ENCODE results near the gene NDOR1. TPM values are rescaled to one million over a fixed set of nuclear protein-coding genes. Genes with fewer than 3 reads are reported as not detected.
A peak's percentile ranks its signal among the peaks of the same experiment; 100 is the strongest.

The NDOR1 gene
- polyA plus RNA-seq (2011; rRNA removed) = 5.6 and 6.4 TPM in 2 replicates
- 16.4 and 23.9 TPM in 2 replicates for polyA plus RNA-seq (2012; cell fraction: cytosol; rRNA removed)
- polyA plus RNA-seq (2012; cell fraction: nucleus; rRNA removed) = 99.7 and 138 TPM in 2 replicates
- 17.9 to 19.5 TPM (median 17.9 TPM) in 3 replicates for polyA plus RNA-seq (2017; fragmentation: RNase III; extraction: RNeasy Plus Mini Kit Qiagen cat#74134 plus additional on column Dnase treatment)
- polyA minus RNA-seq (2011; rRNA and poly(A)+ RNA removed) = 3.3 and 4.8 TPM in 2 replicates

DNA sequence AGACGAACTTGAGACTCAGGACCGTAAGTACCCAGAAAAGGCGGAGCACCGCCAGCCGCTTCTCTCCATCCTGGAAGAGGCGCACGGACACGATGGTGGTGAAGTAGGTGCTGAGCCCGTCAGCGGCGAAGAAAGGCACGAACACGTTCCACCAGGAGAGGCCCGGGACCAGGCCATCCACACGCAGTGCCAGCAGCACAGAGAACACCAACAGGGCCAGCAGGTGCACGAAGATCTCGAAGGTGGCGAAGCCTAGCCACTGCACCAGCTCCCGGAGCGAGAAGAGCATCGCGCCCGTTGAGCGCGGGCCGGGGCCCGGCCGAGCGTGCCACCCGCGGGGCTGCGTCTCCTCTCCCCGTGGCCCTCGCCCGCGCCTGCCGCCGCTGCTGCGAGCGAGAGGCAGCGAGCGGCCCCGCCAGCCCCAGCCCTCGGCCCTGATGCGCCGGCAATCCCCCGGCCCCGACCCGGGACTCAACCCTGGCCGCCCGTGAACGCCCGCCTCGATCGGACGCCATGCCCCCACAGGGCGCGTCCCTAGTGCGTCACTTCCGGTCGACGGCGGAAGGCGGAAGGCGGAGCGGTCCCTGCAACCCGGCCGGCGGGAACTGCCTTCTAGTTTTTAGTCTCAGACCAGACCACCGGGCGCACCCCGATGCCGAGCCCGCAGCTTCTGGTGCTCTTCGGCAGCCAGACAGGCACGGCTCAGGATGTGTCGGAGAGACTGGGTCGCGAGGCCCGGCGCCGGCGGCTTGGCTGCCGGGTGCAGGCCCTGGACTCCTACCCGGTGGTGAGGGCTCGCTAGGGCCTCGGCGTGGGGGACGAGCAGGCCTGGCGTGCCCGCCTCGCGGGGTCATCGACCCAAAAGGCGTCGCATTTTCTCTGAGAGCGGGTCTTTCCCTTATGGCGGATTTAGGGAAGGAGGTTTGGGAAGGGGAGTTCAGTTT lies at the start of gene NDOR1, which contains the start of gene TMEM203:
Gene NDOR1 (plus strand): TSS at position 575 of the 944 bp plus-strand sequence. CDS start 78 bp downstream, at position 653.
Gene TMEM203 (minus strand): TSS at position 523 of the 944 bp plus-strand sequence. CDS start 234 bp downstream, at position 289.
- DNase-seq (ENCODE audit: low read depth in 1 of 2, low spot score in 1 of 2) = peak; percentile 84 to 91
- 4% methylated on average over 27 of the region's 98 CpGs for WGBS (ENCODE audit: missing lambda C conversion rate)
- Histone ChIP-seq H3K4me2 (peak within 1 kb of the TSS; percentile 86), H3K4me1 (peaks cover 28% of the 10 kb centered on the region), H3K9me3 (no peaks in the 10 kb centered on the region), H3K4me3 (peak within 1 kb of the TSS; percentile 93), H3K27ac (peak within 1 kb of the TSS; percentile 93 to 97)
- peak; percentile 69 to 70 for ATAC-seq
- ChIA-PET CTCF (interaction anchor here (0.8 to 4.0 kb wide), 7 partner anchors 10 to 32 kb away, joined by 3 to 24 read pairs (median 4); partner anchors contain the start of genes RNF208, RNF224 and SSNA1), POLR2A (interaction anchor here (1.0 to 1.5 kb wide), 5 partner anchors 16 to 42 kb away, joined by 3 to 5 read pairs (median 4); partner anchors contain the start of gene TUBB4B)
- no peak for FAIRE-seq
- TF ChIP-seq TFCP2L1 (CRISPR knock-in tag; IDR thresholded peaks at IDR 0.05) = no peak
- TF ChIP-seq MAFK (IDR thresholded peaks at IDR 0.05; ENCODE audit: partially characterized antibody) = no peak
- peak; percentile 77 to 93 for TF ChIP-seq JUN (IDR thresholded peaks at IDR 0.05)
- TF ChIP-seq KDM5A (IDR thresholded peaks at IDR 0.05) = peak; percentile 95
- no peak for TF ChIP-seq RNF2 (IDR thresholded peaks at IDR 0.05; ENCODE audit: borderline replicate concordance, low read depth)
- 0 out of 2 replicates have a peak, but pooled peaks have one; percentile 9 for TF ChIP-seq ESRRA (IDR thresholded peaks at IDR 0.05; ENCODE audit: borderline replicate concordance, low read length)
- TF ChIP-seq HMGXB4 (CRISPR knock-in tag; IDR thresholded peaks at IDR 0.05; ENCODE audit: borderline replicate concordance) = no peak
- peak; percentile 74 for TF ChIP-seq POLR2A (IDR thresholded peaks at IDR 0.05; ENCODE audit: low read length)
- peak; percentile 83; the same call in 1 of the 3 replicates for TF ChIP-seq BCL3 (IDR thresholded peaks at IDR 0.05)
- peak; percentile 57; the same call in 1 of the 2 replicates for TF ChIP-seq PHF8 (IDR thresholded peaks at IDR 0.05; ENCODE audit: borderline replicate concordance, low read depth)
- peak; percentile 86 for TF ChIP-seq MAX (IDR thresholded peaks at IDR 0.05)
- TF ChIP-seq, protein P1, sequence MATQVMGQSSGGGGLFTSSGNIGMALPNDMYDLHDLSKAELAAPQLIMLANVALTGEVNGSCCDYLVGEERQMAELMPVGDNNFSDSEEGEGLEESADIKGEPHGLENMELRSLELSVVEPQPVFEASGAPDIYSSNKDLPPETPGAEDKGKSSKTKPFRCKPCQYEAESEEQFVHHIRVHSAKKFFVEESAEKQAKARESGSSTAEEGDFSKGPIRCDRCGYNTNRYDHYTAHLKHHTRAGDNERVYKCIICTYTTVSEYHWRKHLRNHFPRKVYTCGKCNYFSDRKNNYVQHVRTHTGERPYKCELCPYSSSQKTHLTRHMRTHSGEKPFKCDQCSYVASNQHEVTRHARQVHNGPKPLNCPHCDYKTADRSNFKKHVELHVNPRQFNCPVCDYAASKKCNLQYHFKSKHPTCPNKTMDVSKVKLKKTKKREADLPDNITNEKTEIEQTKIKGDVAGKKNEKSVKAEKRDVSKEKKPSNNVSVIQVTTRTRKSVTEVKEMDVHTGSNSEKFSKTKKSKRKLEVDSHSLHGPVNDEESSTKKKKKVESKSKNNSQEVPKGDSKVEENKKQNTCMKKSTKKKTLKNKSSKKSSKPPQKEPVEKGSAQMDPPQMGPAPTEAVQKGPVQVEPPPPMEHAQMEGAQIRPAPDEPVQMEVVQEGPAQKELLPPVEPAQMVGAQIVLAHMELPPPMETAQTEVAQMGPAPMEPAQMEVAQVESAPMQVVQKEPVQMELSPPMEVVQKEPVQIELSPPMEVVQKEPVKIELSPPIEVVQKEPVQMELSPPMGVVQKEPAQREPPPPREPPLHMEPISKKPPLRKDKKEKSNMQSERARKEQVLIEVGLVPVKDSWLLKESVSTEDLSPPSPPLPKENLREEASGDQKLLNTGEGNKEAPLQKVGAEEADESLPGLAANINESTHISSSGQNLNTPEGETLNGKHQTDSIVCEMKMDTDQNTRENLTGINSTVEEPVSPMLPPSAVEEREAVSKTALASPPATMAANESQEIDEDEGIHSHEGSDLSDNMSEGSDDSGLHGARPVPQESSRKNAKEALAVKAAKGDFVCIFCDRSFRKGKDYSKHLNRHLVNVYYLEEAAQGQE (IDR thresholded peaks at IDR 0.05) = no peak
- no peak for TF ChIP-seq HEYL (CRISPR knock-in tag; IDR thresholded peaks at IDR 0.05)
- TF ChIP-seq HDAC2 (IDR thresholded peaks at IDR 0.05) = no peak
- 0 out of 2 replicates have a peak, but pooled peaks have one; percentile 20 for TF ChIP-seq HOXB5 (CRISPR knock-in tag; IDR thresholded peaks at IDR 0.05)
- no peak for TF ChIP-seq EHF (CRISPR knock-in tag; IDR thresholded peaks at IDR 0.05)
- peak; percentile 71 for TF ChIP-seq E2F6 (IDR thresholded peaks at IDR 0.05; ENCODE audit: borderline replicate concordance, low read depth)
- no peak for TF ChIP-seq MAZ (IDR thresholded peaks at IDR 0.05; ENCODE audit: borderline replicate concordance, low read depth, low read length)
